Endothelial cell of umbilical vein (primary cell): ENCODE data around the gene CPB1. TPM values are rescaled to one million over a fixed set of nuclear protein-coding genes. Genes with fewer than 3 reads are reported as not detected.

ENCODE experiments used
- BruUV-seq: library from RNA; stranded (reverse); fragments of 400-500 nt; replicated peaks from 2 replicates; lab custom pipeline; 2021; lab: Mats Ljungman, UMichigan
- CTCF ChIA-PET: fragments of 300-600, 350-600 bp; sonication (Branson Sonifier 250); formaldehyde crosslinking; loops from one replicate; lab custom pipeline; 2021; ENCODE audit warnings: antibody characterized with exemption, inconsistent platforms; lab: Charles Lee
- POLR2A ChIA-PET: fragments of 300-600, 350-600 bp; sonication (Branson Sonifier 250); formaldehyde crosslinking; loops from one replicate; lab custom pipeline; 2021; ENCODE audit warnings: antibody characterized with exemption, inconsistent platforms; lab: Charles Lee
- DNase-seq: peaks from one replicate; pipeline ENCODE4 v3.0.0-alpha.2; 2011; ENCODE audit warnings: low read depth, low spot score
- FAIRE-seq: peaks from 2 replicates; lab custom pipeline; 2011; peaks lifted over from hg19 to GRCh38; lab: Jason Lieb, UNC
- H2AFZ ChIP-seq: 2 replicates; pipeline ENCODE4 v1.6.0; 2012; ENCODE audit warnings: low read depth, low read length, control low read depth, inconsistent platforms
- H3K27ac ChIP-seq: 2 replicates; pipeline ENCODE4 v1.5.1; 2011; ENCODE audit warnings: low read depth, mild to moderate bottlenecking, control low read depth, low read length, moderate library complexity; ENCODE audit not compliant: insufficient read depth
- H3K27me3 ChIP-seq, 2 experiments: 2 replicates each; pipeline versions ENCODE4 v1.6.0 to v1.6.1; 2011; ENCODE audit warnings: low read length in 2 of 2, mixed read lengths in 1 of 2; ENCODE audit not compliant: control insufficient read depth in 2 of 2, insufficient read depth in 2 of 2
- H3K36me3 ChIP-seq, 2 experiments: 2 replicates in 1 of 2; 3 replicates in 1 of 2; pipeline ENCODE4 v1.5.1; 2011; ENCODE audit warnings: low read length in 2 of 2, mild to moderate bottlenecking in 1 of 2, moderate library complexity in 1 of 2; ENCODE audit not compliant: control insufficient read depth in 2 of 2, insufficient read depth in 2 of 2; ENCODE audit errors: extremely low read depth in 1 of 2
- H3K4me1 ChIP-seq: 3 replicates; pipeline ENCODE4 v1.5.1; 2011; ENCODE audit warnings: mild to moderate bottlenecking, low read length; ENCODE audit not compliant: control insufficient read depth, insufficient read depth; ENCODE audit errors: extremely low read depth
- H3K4me2 ChIP-seq: 2 replicates; pipeline ENCODE4 v1.6.1; 2011; ENCODE audit warnings: low read length, control low read depth, mixed read lengths; ENCODE audit not compliant: insufficient read depth
- H3K4me3 ChIP-seq, 3 experiments: fragments of 200-600 bp in 1 of 3; sonication (generic), shearing (Covaris generic) in 1 of 3; replicated peaks in 1 of 3; 2 replicates each; pipeline ENCODE4 v1.5.1; 2011 to 2016; ENCODE audit warnings: control low read depth in 3 of 3, low read length in 3 of 3, mild to moderate bottlenecking in 2 of 3, inconsistent platforms in 1 of 3, low read depth in 1 of 3, moderate library complexity in 1 of 3; ENCODE audit not compliant: insufficient read depth in 1 of 3
- H3K79me2 ChIP-seq: 2 replicates; pipeline ENCODE4 v1.6.0; 2012; ENCODE audit warnings: low read length, inconsistent platforms; ENCODE audit not compliant: control insufficient read depth, insufficient read depth
- H3K9ac ChIP-seq: replicated peaks from 2 replicates; pipeline ENCODE3; 2011; ENCODE audit warnings: low read length, control low read depth; ENCODE audit not compliant: insufficient read depth; ENCODE audit errors: extremely low read depth
- H3K9me1 ChIP-seq: replicated peaks from 3 replicates; pipeline ENCODE4 v1.6.0; 2011; ENCODE audit warnings: mild to moderate bottlenecking, low read length; ENCODE audit not compliant: control insufficient read depth, insufficient read depth; ENCODE audit errors: extremely low read depth
- H3K9me3 ChIP-seq: replicated peaks from 2 replicates; pipeline ENCODE4 v1.5.1; 2012; ENCODE audit warnings: low read length, inconsistent platforms; ENCODE audit not compliant: control insufficient read depth, insufficient read depth
- H4K20me1 ChIP-seq: replicated peaks from 2 replicates; pipeline ENCODE3; 2011; ENCODE audit warnings: mild to moderate bottlenecking, low read length; ENCODE audit not compliant: control insufficient read depth, insufficient read depth; ENCODE audit errors: extremely low read depth
- CTCF ChIP-seq, 2 donors: IDR thresholded peaks; 1 replicate in 1 of 2; 2 replicates in 1 of 2; pipeline ENCODE4 v1.5.1; 2011; ENCODE audit warnings: low read length in 2 of 2, mild to moderate bottlenecking in 2 of 2, moderate library complexity in 2 of 2, control low read depth in 1 of 2, inconsistent platforms in 1 of 2, low read depth in 1 of 2; ENCODE audit not compliant: insufficient read depth in 1 of 2; ENCODE audit errors: extremely low read depth in 1 of 2
- EZH2 ChIP-seq: IDR thresholded peaks from 2 replicates; pipeline ENCODE4 v1.6.1; 2012; ENCODE audit warnings: borderline replicate concordance, low read depth, mild to moderate bottlenecking, moderate library complexity, low read length, inconsistent platforms; ENCODE audit not compliant: severe bottlenecking
- FOS ChIP-seq: IDR thresholded peaks from 2 replicates; pipeline ENCODE4 v1.6.1; 2011; ENCODE audit warnings: mild to moderate bottlenecking, low read length, moderate library complexity, borderline replicate concordance; ENCODE audit not compliant: insufficient read depth
- GATA2 ChIP-seq: IDR thresholded peaks from 2 replicates; pipeline ENCODE4 v1.7.0; 2011; ENCODE audit warnings: low read depth, mild to moderate bottlenecking, moderate library complexity, mixed read lengths, low read length; ENCODE audit not compliant: insufficient read length, insufficient read depth
- JUN ChIP-seq: IDR thresholded peaks from 2 replicates; pipeline ENCODE4 v1.6.1; 2011; ENCODE audit warnings: borderline replicate concordance, low read depth; ENCODE audit not compliant: insufficient read length, insufficient read depth
- MYC ChIP-seq: IDR thresholded peaks from one replicate; pipeline ENCODE4 v1.6.1; 2011; ENCODE audit warnings: mild to moderate bottlenecking, low read depth, low read length
- POLR2A ChIP-seq: IDR thresholded peaks from 2 replicates; pipeline ENCODE4 v1.6.1; 2012; ENCODE audit warnings: low read depth, mild to moderate bottlenecking, control low read depth, low read length
- POLR2AphosphoS5 ChIP-seq: IDR thresholded peaks from 2 replicates; pipeline ENCODE4 v1.6.1; 2012; ENCODE audit warnings: low read depth, mild to moderate bottlenecking, control low read depth, low read length, moderate library complexity; ENCODE audit not compliant: insufficient read depth
- dilution Hi-C: fragments of 300-500 bp; cut with MboI; formaldehyde crosslinking; loops from one replicate; pipeline ENCODE4 v1.15.0; 2019; ENCODE audit warnings: low sequenced_read_pairs; ENCODE audit not compliant: extremely low pct_ligation_motif_present
- intact Hi-C: fragments of 100-400 bp; cut with micrococcal nuclease; formaldehyde crosslinking; loops from one replicate; pipeline ENCODE4 v1.10.0; 2022
- polyA plus RNA-seq, 4 experiments: library from polyadenylated mRNA; depleted of rRNA in 3 of 4; stranded (reverse) in 3 of 4; unstranded in 1 of 4; fragments of >200 nt; gene quantifications; 2 replicates each; pipeline versions ENCODE4 v1.2.1 to v1.2.3, GENCODE V29; 2011 to 2012; ENCODE audit warnings: missing spikeins in 1 of 4
- total RNA-seq: library from RNA; stranded (reverse); gene quantifications from 2 replicates; pipeline ENCODE4 v1.2.3, GENCODE V29; 2021
- TF ChIP-seq, protein P1 (sequence below): IDR thresholded peaks from 2 replicates; pipeline ENCODE4 v1.6.1; 2011; ENCODE audit not compliant: insufficient read depth, insufficient read length

The CPB1 gene
- total and polyA plus RNA-seq, 2 donors (not counting 3 experiments of a cell fraction or from before 2014, with no cell fraction given): not detected

GRCh38 chr3:148906667-148907066 is 79.1 kb downstream of the CPB1 start:
- Histone ChIP-seq H3K4me2 (no peak overlapping the region), H3K27ac (no peak overlapping the region), H3K79me2 (no peaks in the 10 kb centered on the region), H3K9me3 (no peaks in the 10 kb centered on the region), H4K20me1 (no peaks in the 10 kb centered on the region), H3K36me3 (no peaks in the 10 kb centered on the region), H3K4me3 (no peak overlapping the region), H2AFZ (no peak overlapping the region), H3K9ac (no peak overlapping the region), H3K9me1 (no peaks in the 10 kb centered on the region), H3K27me3 (peaks cover 2 to 13% of the 10 kb centered on the region in 2 experiments), H3K4me1 (no peaks in the 10 kb centered on the region)
- DNase-seq (no peak), FAIRE-seq (no peak)
- no TSS peak for BruUV-seq
- dilution Hi-C loops: no loop called here
- POLR2A ChIA-PET: no interaction called here
- CTCF ChIA-PET: interaction anchor here (1.2 kb wide), 1 partner anchor 10 kb away, joined by 3 read pairs; no protein-coding TSS in a partner anchor
- TF ChIP-seq JUN: no peak
- no peak for TF ChIP-seq FOS
- TF ChIP-seq, protein P1, sequence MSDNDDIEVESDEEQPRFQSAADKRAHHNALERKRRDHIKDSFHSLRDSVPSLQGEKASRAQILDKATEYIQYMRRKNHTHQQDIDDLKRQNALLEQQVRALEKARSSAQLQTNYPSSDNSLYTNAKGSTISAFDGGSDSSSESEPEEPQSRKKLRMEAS: no peak
- no peak for TF ChIP-seq EZH2
- no peak for TF ChIP-seq GATA2
- no peak for TF ChIP-seq POLR2AphosphoS5
- no peak for TF ChIP-seq POLR2A
- TF ChIP-seq CTCF (IDR thresholded peaks at IDR 0.05; ENCODE audit: extremely low read depth in 1 of 2, insufficient read depth in 1 of 2, low read depth in 1 of 2, low read length in 2 of 2): no peak
- TF ChIP-seq MYC: no peak
- intact Hi-C loops: no loop called here

Other genes starting within 250 kb of the CPB1 start
- not detected in 2 replicates for gene AGTR1, start 129.9 kb upstream of the CPB1 start, total RNA-seq
- gene AGTR1, start 129.9 kb upstream of the CPB1 start, polyA plus RNA-seq: not detected in 2 replicates
- gene CPA3, start 37.5 kb downstream of the CPB1 start, total RNA-seq: 1.7 and 3.3 TPM in 2 replicates
- gene CPA3, start 37.5 kb downstream of the CPB1 start, polyA plus RNA-seq: 4.6 and 6.4 TPM in 2 replicates
- gene GYG1, start 163.7 kb downstream of the CPB1 start, total RNA-seq: 46.8 and 58.5 TPM in 2 replicates
- 24.7 and 25.2 TPM in 2 replicates for gene GYG1, start 163.7 kb downstream of the CPB1 start, polyA plus RNA-seq